ENCODE data around the gene EIF4E3. TPM values are rescaled to one million over a fixed set of nuclear protein-coding genes. Genes with fewer than 3 reads are reported as not detected.

Gene EIF4E3
- total RNA-seq, 1 experiment from 2014 or later: not detected

DNA sequence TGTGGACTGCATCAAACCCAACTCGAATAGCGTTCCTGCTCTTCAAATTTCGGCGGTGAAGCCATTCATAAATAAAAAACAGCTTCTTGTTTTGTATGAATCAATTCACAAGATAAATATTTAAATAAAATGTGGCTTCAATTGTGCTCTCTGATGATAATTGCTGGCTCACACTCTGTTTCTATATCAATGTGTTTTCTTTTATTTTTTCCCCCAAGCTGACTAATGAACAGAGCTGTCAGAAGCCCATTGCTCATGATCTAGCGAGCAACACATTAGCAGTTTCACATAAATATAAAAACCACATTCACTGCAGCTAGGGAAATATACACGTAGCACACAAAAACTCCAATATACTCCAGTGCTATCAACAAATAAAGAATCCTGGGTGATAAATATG lies 96.7 kb downstream of the EIF4E3 start:
- Histone ChIP-seq H3K9me3 (ENCODE audit: insufficient read depth, low read depth) (no peaks in the 10 kb centered on the region), H3K9me2 (ENCODE audit: insufficient read depth) (no peaks in the 10 kb centered on the region), H3F3A (ENCODE audit: insufficient read depth, low read depth) (no peaks in the 10 kb centered on the region), H3K4me1 (replicated peaks; ENCODE audit: insufficient read depth) (no peaks in the 10 kb centered on the region), H3K4me3 (no peak overlapping the region), H3K4me2 (no peak overlapping the region), H4K20me1 (ENCODE audit: insufficient read depth) (no peaks in the 10 kb centered on the region), H3K79me2 (ENCODE audit: low read depth) (no peaks in the 10 kb centered on the region), H3K27me3 (ENCODE audit: insufficient read depth, low read depth) (peaks cover 53% of the 10 kb centered on the region), H3K27ac (no peak overlapping the region), H3K36me3 (ENCODE audit: low read depth) (no peaks in the 10 kb centered on the region), H2AFZ (no peak overlapping the region)
- no peak for TF ChIP-seq EZH2 (IDR thresholded peaks at IDR 0.05; ENCODE audit: low read depth)
- TF ChIP-seq, protein P1, sequence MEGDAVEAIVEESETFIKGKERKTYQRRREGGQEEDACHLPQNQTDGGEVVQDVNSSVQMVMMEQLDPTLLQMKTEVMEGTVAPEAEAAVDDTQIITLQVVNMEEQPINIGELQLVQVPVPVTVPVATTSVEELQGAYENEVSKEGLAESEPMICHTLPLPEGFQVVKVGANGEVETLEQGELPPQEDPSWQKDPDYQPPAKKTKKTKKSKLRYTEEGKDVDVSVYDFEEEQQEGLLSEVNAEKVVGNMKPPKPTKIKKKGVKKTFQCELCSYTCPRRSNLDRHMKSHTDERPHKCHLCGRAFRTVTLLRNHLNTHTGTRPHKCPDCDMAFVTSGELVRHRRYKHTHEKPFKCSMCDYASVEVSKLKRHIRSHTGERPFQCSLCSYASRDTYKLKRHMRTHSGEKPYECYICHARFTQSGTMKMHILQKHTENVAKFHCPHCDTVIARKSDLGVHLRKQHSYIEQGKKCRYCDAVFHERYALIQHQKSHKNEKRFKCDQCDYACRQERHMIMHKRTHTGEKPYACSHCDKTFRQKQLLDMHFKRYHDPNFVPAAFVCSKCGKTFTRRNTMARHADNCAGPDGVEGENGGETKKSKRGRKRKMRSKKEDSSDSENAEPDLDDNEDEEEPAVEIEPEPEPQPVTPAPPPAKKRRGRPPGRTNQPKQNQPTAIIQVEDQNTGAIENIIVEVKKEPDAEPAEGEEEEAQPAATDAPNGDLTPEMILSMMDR (conservative IDR thresholded peaks at IDR 0.05): no peak
- intact Hi-C loops (cut with micrococcal nuclease; ENCODE audit: unreplicated experiment): no loop called here
- DNase-seq: no peak
- BruUV-seq (replicated peaks): no TSS peak
- CTCF ChIA-PET: no interaction called here
- POLR2A ChIA-PET (ENCODE audit: unreplicated experiment): no interaction called here

DNA sequence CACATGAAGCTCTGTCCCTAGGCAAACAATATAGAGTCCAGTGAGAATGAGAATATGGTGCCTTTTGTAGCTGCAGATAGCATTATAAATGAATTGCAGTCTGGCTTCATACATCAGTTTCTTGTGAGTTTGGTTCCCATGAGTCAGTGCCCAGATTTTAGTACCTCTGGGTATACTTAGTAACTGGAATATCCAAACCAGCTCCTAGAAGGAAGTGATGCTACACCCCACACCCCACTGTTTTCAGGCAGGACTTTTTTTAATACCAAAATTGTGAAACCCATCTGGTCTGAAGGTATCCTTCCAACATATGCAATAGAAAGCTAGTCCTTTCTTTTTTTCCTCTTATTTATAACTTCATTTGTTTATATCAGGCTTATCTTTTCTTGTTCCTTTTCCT lies 99.5 kb downstream of the EIF4E3 start:
- Histone ChIP-seq H3K9me2 (ENCODE audit: insufficient read depth) (no peaks in the 10 kb centered on the region), H3K4me1 (replicated peaks; ENCODE audit: insufficient read depth) (no peaks in the 10 kb centered on the region), H3K27ac (no peak overlapping the region), H4K20me1 (ENCODE audit: insufficient read depth) (no peaks in the 10 kb centered on the region), H3K4me2 (no peak overlapping the region), H3F3A (ENCODE audit: insufficient read depth, low read depth) (no peaks in the 10 kb centered on the region), H3K9me3 (ENCODE audit: insufficient read depth, low read depth) (no peaks in the 10 kb centered on the region), H2AFZ (no peak overlapping the region), H3K36me3 (ENCODE audit: low read depth) (no peaks in the 10 kb centered on the region), H3K27me3 (ENCODE audit: insufficient read depth, low read depth) (peaks cover 79% of the 10 kb centered on the region), H3K4me3 (no peak overlapping the region), H3K79me2 (ENCODE audit: low read depth) (no peaks in the 10 kb centered on the region)
- intact Hi-C loops (cut with micrococcal nuclease; ENCODE audit: unreplicated experiment): no loop called here
- no TSS peak for BruUV-seq (replicated peaks)
- POLR2A ChIA-PET (ENCODE audit: unreplicated experiment): no interaction called here
- DNase-seq: no peak
- no peak for TF ChIP-seq EZH2 (IDR thresholded peaks at IDR 0.05; ENCODE audit: low read depth)
- TF ChIP-seq, protein P1 (conservative IDR thresholded peaks at IDR 0.05): no peak
- CTCF ChIA-PET: no interaction called here

Other genes starting within 250 kb of the EIF4E3 start
- 31.7 and 33.3 TPM in 2 replicates for gene FOXP1, start 141.7 kb downstream of the EIF4E3 start, total RNA-seq (2021)
- not detected in 2 replicates for gene GPR27, start 28.5 kb upstream of the EIF4E3 start, total RNA-seq (2021)
- gene PROK2, start 59.7 kb upstream of the EIF4E3 start, total RNA-seq (2021): not detected in 2 replicates